Tibial nerve (tissue), 4 donors: ENCODE data around the gene TTC7B.

ENCODE experiments used
- CTCF ChIP-seq, 5 experiments: fragments of 200-600 bp in 3 of 5; fragments of 450-650 bp in 2 of 5; sonication (generic) in 3 of 5; IDR thresholded peaks; one replicate each; pipeline ENCODE4 v1.5.1; 2016 to 2019; ENCODE audit warnings: antibody characterized with exemption in 5 of 5, mild to moderate bottlenecking in 3 of 5, moderate library complexity in 2 of 5
- EP300 ChIP-seq, 2 donors: sonication (generic); formaldehyde crosslinking; IDR thresholded peaks; one replicate each; pipeline ENCODE4 v1.6.1; 2017; ENCODE audit warnings: antibody characterized with exemption in 2 of 2, mild to moderate bottlenecking in 1 of 2
- POLR2A ChIP-seq, 2 donors: fragments of 450-650 bp; IDR thresholded peaks; one replicate each; pipeline ENCODE4 v1.6.1; 2017; ENCODE audit warnings: antibody characterized with exemption in 2 of 2, mild to moderate bottlenecking in 2 of 2, moderate library complexity in 2 of 2

- no peak for TF ChIP-seq CTCF (IDR thresholded peaks at IDR 0.05)
- TF ChIP-seq POLR2A (IDR thresholded peaks at IDR 0.05), result no peak
- TF ChIP-seq EP300 (IDR thresholded peaks at IDR 0.05), result no peak
Observed at GRCh38 chr14:90830931-90831701, 14.9 kb upstream of the TTC7B start.
